Duodenal mucosa (tissue), 2 donors: Measurements from ENCODE around the gene AMZ1.

Experiments
- H3K27ac ChIP-seq: one replicate; pipeline ENCODE4 v1.7.0; 2013; ENCODE audit warnings: low read depth, low read length
- H3K27me3 ChIP-seq, 2 donors: one replicate each; pipeline ENCODE4 v1.7.0; 2013; ENCODE audit warnings: low read length in 2 of 2, control low read depth in 1 of 2; ENCODE audit not compliant: insufficient read depth in 2 of 2, control insufficient read depth in 1 of 2
- H3K36me3 ChIP-seq, 2 donors: one replicate each; pipeline ENCODE4 v1.7.0; 2013; ENCODE audit warnings: low read length in 2 of 2, control low read depth in 1 of 2; ENCODE audit not compliant: insufficient read depth in 2 of 2, control insufficient read depth in 1 of 2
- H3K4me1 ChIP-seq, 2 donors: one replicate each; pipeline ENCODE4 v1.7.0; 2013; ENCODE audit warnings: low read length in 2 of 2, control low read depth in 1 of 2; ENCODE audit not compliant: insufficient read depth in 2 of 2, control insufficient read depth in 1 of 2
- H3K4me3 ChIP-seq, 2 donors: one replicate each; pipeline ENCODE4 v1.7.0; 2013; ENCODE audit warnings: low read length in 2 of 2, low read depth in 1 of 2
- H3K9ac ChIP-seq, 2 donors: one replicate each; pipeline ENCODE4 v1.7.0; 2013; ENCODE audit warnings: low read length in 2 of 2, low read depth in 1 of 2
- H3K9me3 ChIP-seq, 2 donors: one replicate each; pipeline ENCODE4 v1.7.0; 2013; ENCODE audit warnings: low read length in 2 of 2, control low read depth in 1 of 2; ENCODE audit not compliant: control insufficient read depth in 1 of 2

Gene AMZ1

DNA sequence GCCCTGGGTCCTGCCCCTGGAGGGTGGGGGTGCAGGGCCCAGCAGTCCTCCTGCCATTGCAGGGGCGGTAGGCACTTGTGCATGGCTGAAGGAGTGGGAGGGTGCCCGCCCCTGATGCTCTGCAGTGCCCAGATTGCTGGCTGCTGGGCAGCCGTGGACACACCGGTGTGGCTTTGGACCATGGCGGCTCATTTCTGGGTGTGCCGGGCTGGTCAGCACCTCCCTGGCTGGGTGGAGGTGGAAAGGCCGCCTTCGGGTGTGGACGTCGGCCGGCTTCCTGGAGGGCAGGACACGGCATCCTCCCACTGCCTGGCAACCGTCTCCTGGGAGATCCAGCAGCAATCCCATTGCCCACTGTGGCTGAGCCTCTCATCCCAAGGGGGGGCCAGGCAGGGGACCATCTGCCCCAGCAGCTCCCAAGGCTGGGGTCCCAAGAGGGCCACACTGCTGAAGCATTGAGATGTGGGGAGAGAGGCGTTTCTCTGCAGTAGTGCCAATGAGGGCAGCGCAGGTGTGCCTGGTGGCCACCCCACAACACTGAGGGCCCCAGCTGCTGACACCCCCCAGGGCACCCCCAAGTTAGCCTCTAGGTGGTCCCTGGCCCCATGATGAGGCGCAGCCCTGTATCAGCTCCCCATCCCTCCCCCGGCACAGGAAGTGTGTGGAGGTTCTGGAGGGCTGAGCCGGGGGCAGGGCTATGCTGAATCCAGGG is 43.3 kb upstream of the AMZ1 start:
- no peak overlapping the region for H3K9ac ChIP-seq
- peak overlapping the region in 1 of 2 donors; percentile 3 for H3K4me3 ChIP-seq
- peaks cover 12 to 23% of the 10 kb centered on the region in 2 donors for H3K4me1 ChIP-seq
- H3K27me3 ChIP-seq: no peaks in the 10 kb centered on the region
- H3K27ac ChIP-seq: no peak overlapping the region
- H3K9me3 ChIP-seq: no peaks in the 10 kb centered on the region
- peaks cover 11 to 19% of the 10 kb centered on the region in 2 donors for H3K36me3 ChIP-seq

DNA sequence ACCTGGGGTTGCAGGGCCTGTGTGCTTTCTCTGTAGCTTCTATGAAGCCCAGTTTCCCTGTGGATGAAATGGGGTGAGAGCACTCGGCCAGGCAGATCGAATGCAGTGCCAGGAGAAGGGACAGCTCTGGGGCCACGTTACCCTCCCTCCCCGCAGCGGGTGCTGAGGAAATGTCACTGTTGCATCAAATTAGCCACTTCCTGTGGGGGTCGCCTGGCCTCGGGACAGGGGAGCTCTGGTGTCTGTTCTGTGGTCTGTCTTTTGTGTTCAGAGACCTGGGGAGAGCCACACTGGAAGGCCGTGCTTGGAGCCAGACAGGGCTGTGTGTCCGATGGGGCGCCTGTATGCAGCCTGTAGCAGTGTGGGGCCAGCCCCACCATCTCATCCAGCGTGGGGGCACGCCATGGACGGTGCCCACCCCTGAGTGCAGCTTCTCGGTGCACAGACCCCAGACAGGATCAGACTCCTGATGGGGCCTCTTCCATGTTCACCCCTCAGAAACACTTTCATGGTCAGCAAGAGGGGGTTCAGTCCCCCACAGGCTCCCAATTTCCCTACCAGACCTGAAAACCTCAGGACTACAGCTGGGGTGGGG is 42.6 kb upstream of the AMZ1 start:
- H3K9ac ChIP-seq: no peak overlapping the region
- H3K4me3 ChIP-seq: no peak overlapping the region
- peaks cover 14 to 24% of the 10 kb centered on the region in 2 donors for H3K36me3 ChIP-seq
- H3K27ac ChIP-seq: no peak overlapping the region
- H3K4me1 ChIP-seq: peaks cover 12 to 20% of the 10 kb centered on the region in 2 donors
- H3K27me3 ChIP-seq: no peaks in the 10 kb centered on the region
- H3K9me3 ChIP-seq: no peaks in the 10 kb centered on the region

DNA sequence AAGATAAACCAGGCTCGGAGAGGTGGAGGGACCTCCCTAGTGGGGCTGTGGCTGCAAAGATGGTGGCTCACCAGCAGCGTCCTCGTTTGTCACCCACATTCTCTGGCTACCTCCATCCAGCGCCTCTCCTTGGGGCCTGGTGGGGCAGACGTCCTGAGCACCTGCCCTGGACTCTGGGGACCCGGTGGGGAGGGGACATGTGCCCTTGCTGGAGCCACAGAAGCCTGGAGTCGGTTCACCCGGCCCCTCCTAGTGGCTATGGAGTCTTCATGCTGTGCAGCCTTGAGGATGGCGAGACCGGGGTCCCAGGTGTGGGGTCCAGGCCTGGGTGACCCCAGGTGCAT is 41.7 kb upstream of the AMZ1 start:
- Histone ChIP-seq H3K9me3 (no peaks in the 10 kb centered on the region), H3K36me3 (peaks cover 14 to 24% of the 10 kb centered on the region in 2 donors), H3K4me3 (no peak overlapping the region), H3K27me3 (no peaks in the 10 kb centered on the region), H3K27ac (no peak overlapping the region), H3K9ac (no peak overlapping the region), H3K4me1 (peaks cover 4 to 13% of the 10 kb centered on the region in 2 donors)

DNA sequence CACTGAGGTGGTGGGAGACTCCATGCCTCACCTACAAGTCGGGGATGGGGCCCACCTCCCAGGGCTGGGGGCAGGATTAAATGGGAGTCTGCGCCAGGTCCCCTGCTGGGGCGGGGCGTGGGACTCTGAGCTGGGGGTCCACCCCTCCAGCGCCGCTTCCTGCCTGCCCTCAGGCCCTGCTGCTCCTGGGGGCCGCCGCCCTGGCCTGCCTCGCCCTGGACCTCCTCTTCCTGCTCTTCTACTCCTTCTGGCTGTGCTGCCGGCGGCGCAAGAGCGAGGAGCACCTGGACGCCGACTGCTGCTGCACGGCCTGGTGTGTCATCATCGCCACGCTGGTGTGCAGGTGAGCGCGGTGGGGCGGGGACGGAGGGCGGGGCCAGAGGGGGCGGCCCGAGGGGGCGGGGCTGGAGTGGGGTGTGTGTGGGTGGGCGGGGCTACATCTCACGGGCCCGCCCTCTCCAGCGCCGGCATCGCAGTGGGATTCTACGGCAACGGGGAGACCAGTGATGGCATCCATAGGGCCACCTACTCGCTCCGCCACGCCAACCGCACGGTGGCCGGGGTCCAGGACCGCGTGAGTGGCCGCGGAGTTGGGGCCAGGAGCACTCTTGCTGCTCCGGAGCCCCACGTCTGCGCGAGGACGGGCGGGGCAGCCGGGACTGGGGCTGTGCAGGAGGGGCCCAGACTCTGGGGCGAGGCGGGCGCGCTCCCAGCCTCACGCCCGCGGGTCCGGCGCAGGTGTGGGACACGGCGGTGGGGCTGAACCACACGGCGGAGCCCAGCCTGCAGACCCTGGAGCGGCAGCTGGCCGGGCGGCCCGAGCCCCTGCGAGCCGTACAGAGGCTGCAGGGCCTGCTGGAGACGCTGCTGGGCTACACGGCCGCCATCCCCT is 41.1 kb upstream of the AMZ1 start:
- Histone ChIP-seq H3K27me3 (no peaks in the 10 kb centered on the region), H3K9me3 (no peaks in the 10 kb centered on the region), H3K9ac (no peak overlapping the region), H3K27ac (no peak overlapping the region), H3K4me3 (no peak overlapping the region), H3K36me3 (peaks cover 14 to 27% of the 10 kb centered on the region in 2 donors), H3K4me1 (peaks cover 4 to 13% of the 10 kb centered on the region in 2 donors)

DNA sequence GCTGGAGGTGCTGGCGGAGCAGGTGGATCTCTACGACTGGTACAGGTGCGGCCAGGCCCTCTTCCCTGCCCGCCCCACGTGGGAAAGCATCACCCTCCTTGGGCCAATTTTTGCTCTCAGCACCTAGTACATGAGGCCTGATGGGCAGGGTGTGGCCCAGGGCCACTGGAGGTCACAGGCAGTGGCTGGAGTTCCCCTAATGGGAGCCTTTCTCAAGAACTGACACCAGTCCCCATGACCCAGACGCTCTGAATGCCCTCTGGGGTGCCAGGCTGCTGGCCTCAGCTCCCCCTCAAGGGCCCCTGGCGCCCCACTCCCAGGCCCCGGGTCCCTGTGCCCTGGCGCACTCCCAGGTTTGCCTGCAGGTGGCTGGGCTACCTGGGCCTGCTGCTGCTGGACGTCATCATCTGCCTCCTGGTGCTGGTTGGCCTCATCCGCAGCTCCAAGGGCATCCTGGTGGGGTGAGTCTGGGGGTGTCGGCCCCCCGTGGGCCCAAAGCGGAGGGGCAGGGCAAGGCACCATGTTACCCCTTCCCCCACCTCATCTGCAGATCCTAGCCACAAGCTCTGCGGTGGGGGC is 40.3 kb upstream of the AMZ1 start:
- H3K9ac ChIP-seq: no peak overlapping the region
- H3K27me3 ChIP-seq: no peaks in the 10 kb centered on the region
- no peak overlapping the region for H3K27ac ChIP-seq
- no peaks in the 10 kb centered on the region for H3K9me3 ChIP-seq
- H3K4me1 ChIP-seq: peaks cover 4 to 13% of the 10 kb centered on the region in 2 donors
- no peak overlapping the region for H3K4me3 ChIP-seq
- peaks cover 14 to 31% of the 10 kb centered on the region in 2 donors for H3K36me3 ChIP-seq

DNA sequence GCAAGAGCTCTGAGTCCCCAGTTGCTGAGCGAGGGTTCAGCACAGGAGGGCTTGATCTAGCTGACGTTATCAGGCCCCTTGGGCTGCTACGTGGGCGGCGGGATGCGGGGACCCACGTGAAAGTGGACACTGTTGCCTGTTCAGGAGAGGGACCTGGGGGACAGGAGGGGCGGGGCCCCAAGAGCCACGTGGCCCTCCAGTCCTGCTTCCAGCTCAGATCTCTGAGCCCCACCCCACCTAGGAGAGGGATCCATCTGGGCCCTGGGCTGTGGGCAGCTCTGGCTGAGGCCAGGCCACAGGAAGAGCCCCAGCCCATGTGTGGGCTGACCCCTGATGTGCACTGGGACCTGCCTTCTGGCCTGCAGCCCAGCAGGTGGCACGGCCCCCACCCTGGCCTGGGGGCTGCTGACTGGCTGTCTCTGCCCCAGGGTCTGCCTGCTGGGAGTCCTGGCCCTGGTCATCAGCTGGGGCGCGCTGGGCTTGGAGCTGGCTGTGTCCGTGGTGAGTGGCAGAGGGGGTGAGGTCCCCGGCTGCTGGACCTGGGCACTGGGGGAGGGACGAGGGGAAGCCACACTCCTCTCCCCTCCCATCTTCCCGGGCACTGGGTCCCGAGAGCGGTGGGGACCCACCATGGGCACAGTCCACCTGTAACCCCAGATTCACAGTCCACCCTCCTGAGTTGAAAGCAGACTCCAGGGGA is 38.7 kb upstream of the AMZ1 start:
- Histone ChIP-seq H3K9ac (no peak overlapping the region), H3K4me1 (peaks cover 4 to 12% of the 10 kb centered on the region in 2 donors), H3K27me3 (no peaks in the 10 kb centered on the region), H3K4me3 (no peak overlapping the region), H3K9me3 (no peaks in the 10 kb centered on the region), H3K36me3 (peaks cover 14 to 31% of the 10 kb centered on the region in 2 donors), H3K27ac (no peak overlapping the region)

DNA sequence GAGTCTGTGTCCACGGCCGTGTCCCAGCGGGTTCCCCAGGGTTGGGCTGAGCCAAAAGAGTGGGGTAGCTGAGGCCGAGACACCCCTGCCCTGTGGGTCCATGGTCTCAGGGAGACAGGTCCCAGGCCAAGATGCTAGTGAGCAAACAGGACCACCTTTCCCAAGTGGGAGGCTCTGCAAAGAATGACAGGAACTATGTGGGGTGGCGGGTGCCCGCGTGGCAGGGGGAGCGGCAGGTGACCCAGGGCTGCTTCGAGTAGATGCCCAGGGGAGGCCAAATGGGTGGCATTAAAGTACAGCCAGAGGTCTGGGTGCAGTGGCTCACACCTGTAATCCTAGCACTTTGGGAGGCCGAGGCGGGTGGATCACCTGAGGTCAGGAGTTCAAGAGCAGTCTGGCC is 38.0 kb upstream of the AMZ1 start:
- peaks cover 14 to 31% of the 10 kb centered on the region in 2 donors for H3K36me3 ChIP-seq
- no peaks in the 10 kb centered on the region for H3K27me3 ChIP-seq
- no peak overlapping the region for H3K4me3 ChIP-seq
- no peak overlapping the region for H3K9ac ChIP-seq
- H3K27ac ChIP-seq: no peak overlapping the region
- no peaks in the 10 kb centered on the region for H3K9me3 ChIP-seq
- H3K4me1 ChIP-seq: peaks cover 0 to 5% of the 10 kb centered on the region in 2 donors

DNA sequence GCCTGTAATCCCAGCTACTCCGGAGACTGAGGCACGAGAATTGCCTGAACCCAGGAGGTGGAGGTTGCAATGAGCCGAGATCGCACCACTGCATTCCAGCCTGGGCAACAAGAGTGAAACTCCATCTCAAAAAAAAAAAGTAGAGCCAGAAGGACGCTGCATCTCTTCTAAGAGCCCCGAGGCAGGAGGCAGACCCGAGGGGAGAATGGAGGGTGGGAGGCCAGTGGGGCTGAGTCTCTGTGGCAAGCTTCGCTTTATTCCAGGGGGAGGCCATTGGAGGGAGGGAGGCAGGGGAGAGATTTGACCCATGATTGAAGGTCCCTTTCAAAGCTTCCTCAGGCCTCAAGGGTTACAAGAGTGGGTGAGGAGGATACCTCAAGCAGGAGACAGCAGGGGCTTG is 37.6 kb upstream of the AMZ1 start:
- H3K9ac ChIP-seq: no peak overlapping the region
- no peak overlapping the region for H3K27ac ChIP-seq
- H3K4me1 ChIP-seq: peaks cover 0 to under 1% of the 10 kb centered on the region in 2 donors
- peaks cover 14 to 31% of the 10 kb centered on the region in 2 donors for H3K36me3 ChIP-seq
- H3K9me3 ChIP-seq: no peaks in the 10 kb centered on the region
- no peak overlapping the region for H3K4me3 ChIP-seq
- H3K27me3 ChIP-seq: no peaks in the 10 kb centered on the region

DNA sequence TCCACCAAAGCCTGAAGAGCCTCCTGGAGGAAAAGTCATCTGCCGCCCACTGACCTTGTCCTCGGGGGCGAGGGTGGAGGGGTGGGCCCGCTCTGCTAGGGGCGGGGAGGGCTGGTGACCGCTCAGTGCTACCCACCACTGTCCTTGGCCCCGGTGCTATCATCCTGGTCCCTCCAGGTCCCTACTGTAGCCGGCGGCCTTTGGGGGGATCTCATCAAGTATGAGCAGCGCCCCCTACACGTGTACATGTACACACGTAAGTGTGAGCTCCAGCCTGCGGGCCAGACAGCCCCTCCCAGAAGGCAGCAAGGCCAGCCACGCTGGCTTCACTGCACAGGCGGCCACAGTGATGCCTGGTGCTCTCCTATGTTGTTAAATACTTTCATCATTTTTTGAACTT is 36.7 kb upstream of the AMZ1 start:
- Histone ChIP-seq H3K4me3 (no peak overlapping the region), H3K36me3 (peaks cover 15 to 36% of the 10 kb centered on the region in 2 donors), H3K27me3 (no peaks in the 10 kb centered on the region), H3K27ac (no peak overlapping the region), H3K9ac (no peak overlapping the region), H3K9me3 (no peaks in the 10 kb centered on the region), H3K4me1 (no peaks in the 10 kb centered on the region)
